TTC549 (cell line): ENCODE measurements around the gene PHACTR2.
"Not testable (repeated sequence)": the region's sequence is repeated elsewhere in the genome, so short reads cannot be mapped to it uniquely, and the experiment has no call there.

ENCODE experiments used
- FAIRE-seq: peaks from 2 replicates; lab custom pipeline; 2012; peaks lifted over from hg19 to GRCh38; lab: Jason Lieb, UNC

Gene PHACTR2

GRCh38 chr6:143698759-143699429, 21.1 kb downstream of the PHACTR2 start:
- no peak for FAIRE-seq

GRCh38 chr6:143699430-143699825, 21.7 kb downstream of the PHACTR2 start:
- FAIRE-seq = no peak

GRCh38 chr6:143700684-143701348, 23.1 kb downstream of the PHACTR2 start:
- FAIRE-seq = no peak

- no peak for FAIRE-seq
Measured at GRCh38 chr6:143701349-143702234, 23.8 kb downstream of the PHACTR2 start.

- FAIRE-seq = no peak
Measured at GRCh38 chr6:143705569-143705968, 27.8 kb downstream of the PHACTR2 start.

GRCh38 chr6:143707697-143708096, 29.9 kb downstream of the PHACTR2 start:
- no peak for FAIRE-seq

GRCh38 chr6:143708889-143709288, 31.1 kb downstream of the PHACTR2 start:
- FAIRE-seq = no peak

- FAIRE-seq = no peak
Measured at GRCh38 chr6:143711714-143712113, 33.9 kb downstream of the PHACTR2 start.

- no peak for FAIRE-seq
Measured at GRCh38 chr6:143718472-143718871, 40.7 kb downstream of the PHACTR2 start.

- no peak for FAIRE-seq
Measured at GRCh38 chr6:143721642-143722041, 43.9 kb downstream of the PHACTR2 start.

GRCh38 chr6:143724876-143725275, 47.1 kb downstream of the PHACTR2 start:
- no peak for FAIRE-seq

GRCh38 chr6:143726015-143726647, 48.4 kb downstream of the PHACTR2 start:
- FAIRE-seq = no peak

GRCh38 chr6:143727035-143727434, 49.3 kb downstream of the PHACTR2 start:
- FAIRE-seq = no peak

- no peak for FAIRE-seq
Measured at GRCh38 chr6:143731789-143732188, 54.0 kb downstream of the PHACTR2 start.

- FAIRE-seq = no peak
Measured at GRCh38 chr6:143732536-143732935, 54.8 kb downstream of the PHACTR2 start.

GRCh38 chr6:143733510-143733909, 55.7 kb downstream of the PHACTR2 start:
- FAIRE-seq = no peak

- no peak for FAIRE-seq
Measured at GRCh38 chr6:143734641-143735063, 56.9 kb downstream of the PHACTR2 start.

GRCh38 chr6:143738072-143738690, 60.4 kb downstream of the PHACTR2 start:
- not testable (repeated sequence) for FAIRE-seq

- FAIRE-seq = no peak
Measured at GRCh38 chr6:143739341-143739851, 61.6 kb downstream of the PHACTR2 start.

GRCh38 chr6:143740213-143740612, 62.4 kb downstream of the PHACTR2 start:
- no peak for FAIRE-seq

GRCh38 chr6:143741480-143741879, 63.7 kb downstream of the PHACTR2 start:
- FAIRE-seq = no peak
